Adrenal gland (tissue), 12 donors: ENCODE results near the gene MRPL9. TPM values are rescaled to one million over a fixed set of nuclear protein-coding genes. Genes with fewer than 3 reads are reported as not detected.

Source experiments
- DNase-seq, 7 donors: peaks; one replicate each; pipeline ENCODE4 v3.0.0-alpha.2; 2019 to 2020
- H3K27ac ChIP-seq, 5 donors: fragments of 200-600 bp; sonication (generic) in 4 of 5; 1 replicate in 3 of 5; 2 replicates in 2 of 5; pipeline versions ENCODE4 v1.5.1 to v1.8.0; 2016 to 2020; ENCODE audit warnings: mild to moderate bottlenecking in 1 of 5
- H3K27me3 ChIP-seq: fragments of 200-600 bp; 2 replicates; pipeline ENCODE4 v1.8.0; 2021
- H3K36me3 ChIP-seq, 2 donors: fragments of 200-600 bp; replicated peaks in 1 of 2; 1 replicate in 1 of 2; 2 replicates in 1 of 2; pipeline versions ENCODE4 v1.5.1 to v1.8.0; 2018 to 2022
- H3K4me1 ChIP-seq, 2 donors: fragments of 200-600 bp; replicated peaks in 1 of 2; 1 replicate in 1 of 2; 2 replicates in 1 of 2; pipeline versions ENCODE4 v1.5.1 to v1.8.0; 2018 to 2021
- H3K4me3 ChIP-seq, 4 donors: fragments of 200-600 bp; sonication (generic) in 3 of 4; one replicate each; pipeline ENCODE4 v1.5.1; 2016 to 2018
- H3K9me3 ChIP-seq, 3 donors: fragments of 200-600 bp; sonication (generic) in 1 of 3; replicated peaks in 1 of 3; 1 replicate in 2 of 3; 2 replicates in 1 of 3; pipeline versions ENCODE4 v1.5.1 to v1.8.0; 2016 to 2021
- POLR2A ChIP-seq, 2 donors: fragments of 450-650 bp; IDR thresholded peaks; one replicate each; pipeline ENCODE4 v1.6.1; 2017; ENCODE audit warnings: antibody characterized with exemption in 2 of 2, mild to moderate bottlenecking in 2 of 2, moderate library complexity in 1 of 2
- WGBS, 4 donors: extraction: QIAGEN DNeasy Blood & Tissue Kit in 2 of 4; methylation state at CpG; one replicate each; pipeline versions ENCODE4 v1.1.5 to v1.1.7; 2013 to 2017; 5-methylcytosine and 5-hydroxymethylcytosine counted together
- intact Hi-C, 2 donors: fragments of 100-400 bp; cut with DNase I; formaldehyde crosslinking; loops; one replicate each; pipeline versions ENCODE4 v1.14.1 to v1.15.0; 2022 to 2023
- polyA plus RNA-seq, 3 donors: library from polyadenylated mRNA; stranded (reverse); fragments of 200-250 nt in 2 of 3; fragments of 350-450 nt in 1 of 3; fragmentation: Illumina TruSeq in 1 of 3; extraction: RNeasy Lipid Tissue Mini Kit (QIAGEN cat#74804) in 1 of 3; gene quantifications; one replicate each; pipeline ENCODE4 v1.2.3, GENCODE V29; 2013 to 2014
- total RNA-seq, 9 donors: library from RNA; depleted of rRNA in 4 of 9; stranded (reverse); fragments of >200 nt in 4 of 9; fragments of 120-200 nt in 1 of 9; fragmentation: NEBNext Ultra II Directional in 1 of 9; extraction: Animal tissue kit (Norgen Biotek cat#: 25700) in 1 of 9; gene quantifications; one replicate each; pipeline versions ENCODE4 v1.1.0 to v1.2.4, GENCODE V29; 2013 to 2023
- TF ChIP-seq, protein P1 (sequence below), 6 experiments: fragments of 450-650 bp in 4 of 6; fragments of 200-600 bp in 2 of 6; sonication (generic) in 1 of 6; IDR thresholded peaks; 1 replicate in 5 of 6; 2 replicates in 1 of 6; pipeline versions ENCODE4 v1.5.1 to v1.8.0; 2016 to 2021; ENCODE audit warnings: antibody characterized with exemption in 6 of 6, mild to moderate bottlenecking in 2 of 6, moderate library complexity in 1 of 6
- donor health status: healthy with polysubstance abuse.
- donor health status: Bipolar disorder and iron deficiency.
- donor health status: DM: yes; HTN: yes; CAD: no.
- donor health status: DM: no; HTN: no; CAD: no.
- donor health status: DM: no; HTN: no; CAD: no.
- donor health status: DM: yes; HTN: yes; CAD: no.

Gene MRPL9
- total and polyA plus RNA-seq, 12 donors, result 42.0 to 127 (median 65.2) TPM

DNA sequence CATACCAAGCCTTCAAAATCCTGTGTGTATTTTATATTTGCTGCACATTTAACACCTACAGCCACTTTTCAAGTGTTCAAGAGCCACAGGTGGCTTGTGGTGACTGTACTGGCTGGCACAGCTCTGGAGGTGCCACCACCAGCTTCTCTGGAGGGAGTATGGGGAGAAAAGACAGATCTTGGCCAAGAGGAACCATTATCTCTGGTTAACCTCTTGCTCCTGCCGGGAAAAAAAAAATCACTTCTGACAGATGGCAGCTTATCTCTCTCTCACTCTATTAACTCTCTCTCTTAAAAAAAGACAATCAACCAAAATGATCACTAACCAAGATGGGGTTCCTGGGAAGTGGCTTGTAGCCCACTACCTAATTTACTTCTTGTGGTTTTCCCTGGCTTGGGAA is 43.2 kb downstream of the MRPL9 start:
- H3K4me1 ChIP-seq, result peaks cover 12 to 22% of the 10 kb centered on the region in 2 donors
- H3K27me3 ChIP-seq, result no peaks in the 10 kb centered on the region
- TF ChIP-seq, protein P1, sequence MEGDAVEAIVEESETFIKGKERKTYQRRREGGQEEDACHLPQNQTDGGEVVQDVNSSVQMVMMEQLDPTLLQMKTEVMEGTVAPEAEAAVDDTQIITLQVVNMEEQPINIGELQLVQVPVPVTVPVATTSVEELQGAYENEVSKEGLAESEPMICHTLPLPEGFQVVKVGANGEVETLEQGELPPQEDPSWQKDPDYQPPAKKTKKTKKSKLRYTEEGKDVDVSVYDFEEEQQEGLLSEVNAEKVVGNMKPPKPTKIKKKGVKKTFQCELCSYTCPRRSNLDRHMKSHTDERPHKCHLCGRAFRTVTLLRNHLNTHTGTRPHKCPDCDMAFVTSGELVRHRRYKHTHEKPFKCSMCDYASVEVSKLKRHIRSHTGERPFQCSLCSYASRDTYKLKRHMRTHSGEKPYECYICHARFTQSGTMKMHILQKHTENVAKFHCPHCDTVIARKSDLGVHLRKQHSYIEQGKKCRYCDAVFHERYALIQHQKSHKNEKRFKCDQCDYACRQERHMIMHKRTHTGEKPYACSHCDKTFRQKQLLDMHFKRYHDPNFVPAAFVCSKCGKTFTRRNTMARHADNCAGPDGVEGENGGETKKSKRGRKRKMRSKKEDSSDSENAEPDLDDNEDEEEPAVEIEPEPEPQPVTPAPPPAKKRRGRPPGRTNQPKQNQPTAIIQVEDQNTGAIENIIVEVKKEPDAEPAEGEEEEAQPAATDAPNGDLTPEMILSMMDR (IDR thresholded peaks at IDR 0.05), result no peak
- no peak for TF ChIP-seq POLR2A (IDR thresholded peaks at IDR 0.05)
- no peaks in the 10 kb centered on the region for H3K9me3 ChIP-seq
- H3K27ac ChIP-seq, result peak overlapping the region in 2 of 5 donors; percentile 32 to 55
- intact Hi-C loops, result no loop called here
- WGBS, 4 donors, result 10 to 25% (median 12%) methylated on average over 1 of the region's 1 CpG
- DNase-seq, result no peak
- no peaks in the 10 kb centered on the region for H3K36me3 ChIP-seq
- no peak overlapping the region for H3K4me3 ChIP-seq

DNA sequence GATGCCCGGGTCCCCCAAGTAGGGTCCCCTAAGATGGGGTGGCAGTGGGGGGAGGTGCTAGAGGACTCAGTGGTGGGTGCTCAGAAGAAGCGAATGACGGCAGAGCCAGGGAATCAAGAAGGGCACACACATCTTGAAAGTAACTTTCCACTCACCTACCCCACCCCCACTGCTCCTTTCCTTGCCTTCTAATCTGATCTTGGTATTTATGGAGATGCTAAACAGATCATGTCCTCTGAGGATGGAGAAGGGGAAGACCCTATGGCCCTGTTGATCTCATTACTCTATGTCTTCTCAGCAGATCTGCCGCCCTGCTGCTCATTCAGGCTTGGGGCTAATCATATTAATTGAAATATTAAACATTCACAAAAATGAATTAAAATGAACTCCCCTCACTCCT is 44.6 kb downstream of the MRPL9 start:
- intact Hi-C loops, result no loop called here
- H3K4me3 ChIP-seq, result no peak overlapping the region
- DNase-seq, result no peak
- H3K36me3 ChIP-seq, result no peaks in the 10 kb centered on the region
- no peaks in the 10 kb centered on the region for H3K27me3 ChIP-seq
- 70 to 86% (median 83%) methylated on average over 4 of the region's 4 CpGs for WGBS, 4 donors
- no peak overlapping the region for H3K27ac ChIP-seq
- no peaks in the 10 kb centered on the region for H3K9me3 ChIP-seq
- H3K4me1 ChIP-seq, result peaks cover 12 to 18% of the 10 kb centered on the region in 2 donors
- TF ChIP-seq POLR2A (IDR thresholded peaks at IDR 0.05), result no peak
- TF ChIP-seq, protein P1 (IDR thresholded peaks at IDR 0.05), result no peak

DNA sequence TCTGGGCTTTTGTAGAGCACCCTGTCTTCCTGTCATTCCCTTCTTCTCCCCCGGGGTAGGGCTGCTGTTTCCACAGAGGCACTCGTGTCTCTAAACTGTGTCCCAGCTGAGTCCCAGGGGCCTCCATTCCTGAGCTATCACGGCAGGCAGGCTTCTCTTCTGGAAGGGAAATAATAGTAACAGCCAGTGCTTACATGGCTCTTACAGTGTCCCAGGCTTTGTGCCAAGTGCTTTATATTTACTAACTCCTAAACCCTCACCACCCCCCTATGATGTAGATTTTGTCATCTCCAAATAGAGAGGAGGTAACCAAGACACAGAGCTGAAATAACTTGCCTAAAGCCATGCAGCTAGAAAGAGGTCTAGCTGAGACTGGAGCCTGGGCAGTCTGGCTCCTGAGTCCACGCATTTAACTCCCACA is 45.3 kb downstream of the MRPL9 start:
- Histone ChIP-seq H3K4me1 (peaks cover 12 to 18% of the 10 kb centered on the region in 2 donors), H3K27ac (peak overlapping the region in 1 of 5 donors; percentile 42), H3K9me3 (no peaks in the 10 kb centered on the region), H3K4me3 (no peak overlapping the region), H3K27me3 (no peaks in the 10 kb centered on the region), H3K36me3 (no peaks in the 10 kb centered on the region)
- DNase-seq, result no peak
- TF ChIP-seq, protein P1 (IDR thresholded peaks at IDR 0.05), result no peak
- no peak for TF ChIP-seq POLR2A (IDR thresholded peaks at IDR 0.05)
- 46 to 64% (median 58%) methylated on average over 2 to 4 of the region's 4 CpGs for WGBS, 4 donors
- intact Hi-C loops, result no loop called here

DNA sequence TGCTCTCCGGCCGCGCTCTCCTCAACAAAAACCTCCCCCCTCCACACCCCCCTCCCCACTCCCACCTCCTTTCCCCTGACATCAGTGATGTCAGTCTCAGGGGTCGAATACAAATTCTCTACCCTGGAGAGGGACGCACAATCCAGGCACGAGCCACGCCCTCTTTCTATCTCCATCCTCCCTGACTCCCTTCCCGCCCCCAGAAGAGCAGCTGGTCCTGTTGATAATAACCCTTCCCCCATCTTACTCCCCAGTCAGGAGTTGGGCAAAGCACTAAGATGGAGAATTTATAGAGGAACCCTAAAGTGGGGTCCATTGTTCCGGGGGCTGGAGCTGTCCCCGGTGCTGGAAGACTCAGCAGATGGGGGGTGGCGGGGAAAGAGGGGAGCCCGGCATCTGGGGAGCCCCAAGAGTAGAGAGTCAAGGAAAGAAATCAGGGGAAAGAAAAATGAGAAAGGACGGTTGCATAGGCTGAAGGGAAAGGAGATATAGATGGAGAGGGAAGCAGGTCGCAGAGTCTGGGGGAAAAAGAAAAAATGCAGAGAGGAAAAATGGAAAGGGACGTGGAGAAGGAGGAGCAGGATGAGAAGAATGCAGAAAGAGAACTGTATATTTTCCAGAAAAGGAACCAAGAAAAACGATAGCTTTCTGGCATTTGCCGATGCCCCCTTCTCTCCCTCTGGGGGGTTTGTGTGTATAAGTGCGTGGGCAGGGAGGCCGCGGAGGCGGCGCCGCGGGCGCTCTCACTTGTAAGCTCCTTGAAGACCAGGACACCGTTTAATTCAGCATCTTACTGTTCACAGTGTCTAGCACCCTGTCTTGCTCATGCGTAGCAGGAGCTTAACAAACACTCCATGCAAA is 46.3 kb downstream of the MRPL9 start, which contains the start of gene CELF3:
Gene CELF3 (minus strand): TSS at position 33 of the 861 bp plus-strand sequence. CDS start 783 bp downstream, outside the sequence.
- Histone ChIP-seq H3K27me3 (no peaks in the 10 kb centered on the region), H3K4me1 (peaks cover 12 to 18% of the 10 kb centered on the region in 2 donors), H3K4me3 (no peak within 1 kb of the TSS), H3K36me3 (no peaks in the 10 kb centered on the region), H3K9me3 (no peaks in the 10 kb centered on the region), H3K27ac (peak within 1 kb of the TSS in 1 of 5 donors; percentile 64)
- TF ChIP-seq, protein P1 (IDR thresholded peaks at IDR 0.05), result no peak
- no peak for TF ChIP-seq POLR2A (IDR thresholded peaks at IDR 0.05)
- peak in 3 of 7 donors; percentile 36 to 91 (median 38) for DNase-seq
- 8 to 17% (median 10%) methylated on average over 20 to 27 of the region's 27 CpGs for WGBS, 4 donors
- intact Hi-C loops, result no loop called here
